ENCODE measurements around the gene PAX2.

PAX2 gene

DNA sequence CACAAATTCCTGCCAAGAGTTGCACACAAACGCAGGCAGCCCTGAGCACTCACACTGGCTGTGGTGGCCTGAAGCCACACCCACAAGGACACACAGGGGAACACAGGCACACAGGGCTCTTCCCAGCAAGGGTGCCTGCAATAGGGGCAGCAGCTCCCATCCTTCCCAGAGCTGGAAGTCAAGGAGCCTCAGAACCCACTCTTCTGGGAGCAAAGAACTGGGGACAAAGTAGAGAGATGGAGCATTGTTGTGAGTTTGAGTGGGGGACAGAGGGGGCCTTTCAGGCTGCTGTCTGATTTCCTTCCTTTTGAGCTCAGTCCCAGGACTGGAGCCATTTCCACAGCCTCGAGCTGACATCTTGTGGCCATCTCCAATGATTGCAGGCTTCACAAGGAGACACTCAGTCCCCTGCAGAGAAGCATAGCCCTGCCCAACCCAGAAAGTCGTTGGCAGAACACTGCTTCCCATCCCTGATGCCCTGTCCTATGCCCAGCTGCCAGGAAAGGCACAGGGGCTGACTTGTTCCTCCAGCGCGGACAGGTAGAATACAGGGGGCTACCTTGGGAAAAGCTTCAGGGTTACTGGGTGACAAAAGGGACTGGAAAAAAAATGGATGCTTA lies 133.0 kb downstream of the PAX2 start:
- peak; percentile 76 for DNase-seq (ENCODE audit: low spot score)

All from HuH-7 (cell line).